GF-D8 (cell line): ENCODE measurements around the gene TMEM258.

ENCODE experiments used
- DNase-seq: peaks from one replicate; lab custom pipeline; 2025; lab: John Stamatoyannopoulos, UW

Gene TMEM258

GRCh38 chr11:61775606-61776554 is 16.5 kb downstream of the TMEM258 start:
- no peak for DNase-seq

DNA sequence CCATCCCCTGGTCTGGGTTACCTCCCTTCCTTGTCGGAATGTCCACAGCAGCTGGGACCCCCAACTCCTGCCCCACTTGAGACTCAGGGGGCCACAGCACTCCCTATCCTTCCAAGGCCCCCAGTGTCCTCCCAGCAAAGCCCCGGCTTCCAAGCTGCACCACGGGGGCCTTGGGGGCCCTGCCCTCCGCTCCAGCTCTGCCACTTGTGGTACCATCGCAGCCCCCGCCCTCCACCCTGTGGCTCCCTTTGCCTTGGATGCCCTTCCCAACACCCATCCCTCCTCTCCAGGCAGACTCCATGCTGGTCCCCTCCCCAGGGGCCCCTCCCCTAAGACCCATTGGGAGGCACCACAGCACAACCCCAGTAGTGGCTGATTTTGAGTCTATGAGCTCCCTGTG is 17.3 kb downstream of the TMEM258 start:
- no peak for DNase-seq

GRCh38 chr11:61774411-61774810 is 18.0 kb downstream of the TMEM258 start:
- DNase-seq: no peak

- no peak for DNase-seq
Observed at GRCh38 chr11:61773809-61774208, 18.6 kb downstream of the TMEM258 start.

- DNase-seq: no peak
Observed at GRCh38 chr11:61773356-61773755, 19.0 kb downstream of the TMEM258 start.

GRCh38 chr11:61771985-61772455 is 20.4 kb downstream of the TMEM258 start:
- no peak for DNase-seq

- no peak for DNase-seq
Observed at GRCh38 chr11:61771195-61771894, 21.1 kb downstream of the TMEM258 start.

GRCh38 chr11:61769946-61770683 is 22.3 kb downstream of the TMEM258 start:
- no peak for DNase-seq

- DNase-seq: no peak
Observed at GRCh38 chr11:61769169-61769920, 23.1 kb downstream of the TMEM258 start.

- no peak for DNase-seq
Observed at GRCh38 chr11:61768376-61769076, 23.9 kb downstream of the TMEM258 start.

- no peak for DNase-seq
Observed at GRCh38 chr11:61766353-61766841, 26.0 kb downstream of the TMEM258 start.

DNA sequence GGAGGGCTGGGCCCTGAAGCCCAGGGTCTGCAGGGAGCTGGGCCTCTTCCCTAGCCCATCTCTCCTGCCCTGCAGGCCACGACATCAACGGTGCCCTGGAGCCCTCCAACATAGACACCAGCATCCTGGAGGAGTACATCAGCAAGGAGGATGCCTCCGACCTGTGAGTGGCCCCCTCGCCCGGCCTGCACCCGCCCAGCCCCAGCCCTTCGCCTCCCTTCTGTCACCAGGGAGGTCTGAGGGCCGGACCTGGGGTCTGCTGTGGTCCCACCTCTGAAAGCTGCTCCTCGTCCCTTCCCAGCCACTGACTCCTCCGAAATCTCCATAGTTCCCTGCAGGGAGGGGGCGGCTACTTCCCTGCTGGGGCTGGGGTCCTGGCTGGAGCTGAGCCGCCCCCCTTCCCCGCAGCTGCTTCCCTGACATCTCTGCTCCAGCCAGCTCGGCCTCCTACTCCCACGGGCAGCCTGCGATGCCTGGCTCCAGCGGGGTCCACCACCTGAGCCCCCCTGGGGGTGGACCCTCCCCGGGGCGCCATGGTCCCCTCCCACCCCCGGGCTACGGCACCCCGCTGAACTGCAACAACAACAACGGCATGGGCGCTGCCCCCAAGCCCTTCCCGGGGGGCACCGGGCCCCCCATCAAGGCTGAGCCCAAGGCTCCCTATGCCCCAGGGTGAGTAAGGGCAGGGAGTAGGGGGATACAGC is 26.7 kb downstream of the TMEM258 start:
- no peak for DNase-seq

DNA sequence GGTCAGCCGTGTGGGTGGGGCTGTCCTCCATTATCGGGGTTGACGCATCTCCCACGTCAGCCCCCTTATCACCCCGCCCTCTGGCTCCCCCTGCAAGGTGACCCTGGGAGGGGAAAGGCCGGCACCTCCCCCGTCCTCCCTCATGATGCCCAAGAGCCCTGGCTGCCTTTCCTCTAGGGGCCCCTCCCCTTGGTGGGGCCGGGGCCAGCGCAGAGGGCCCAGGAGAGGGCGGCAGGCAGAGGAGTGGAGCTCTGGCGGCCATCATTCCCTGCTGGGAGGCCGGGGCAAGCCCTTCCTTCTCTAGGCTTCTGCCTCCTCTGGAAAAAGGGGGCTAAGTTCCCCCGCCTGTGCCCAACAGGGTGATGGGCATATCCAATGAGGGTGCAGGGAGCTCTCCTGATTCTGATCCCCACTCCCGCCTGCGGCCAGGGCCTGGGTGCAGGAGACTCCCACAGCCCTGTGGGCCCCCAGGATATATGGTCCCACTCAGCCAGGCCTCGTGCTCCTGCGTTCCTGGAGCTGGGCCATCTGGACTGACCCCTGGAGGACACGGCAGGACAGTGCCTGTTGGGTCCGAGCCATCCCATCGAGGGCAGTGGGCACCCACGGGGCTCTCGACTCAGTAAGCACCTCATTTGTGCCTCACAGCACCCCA is 27.7 kb downstream of the TMEM258 start:
- DNase-seq: no peak

DNA sequence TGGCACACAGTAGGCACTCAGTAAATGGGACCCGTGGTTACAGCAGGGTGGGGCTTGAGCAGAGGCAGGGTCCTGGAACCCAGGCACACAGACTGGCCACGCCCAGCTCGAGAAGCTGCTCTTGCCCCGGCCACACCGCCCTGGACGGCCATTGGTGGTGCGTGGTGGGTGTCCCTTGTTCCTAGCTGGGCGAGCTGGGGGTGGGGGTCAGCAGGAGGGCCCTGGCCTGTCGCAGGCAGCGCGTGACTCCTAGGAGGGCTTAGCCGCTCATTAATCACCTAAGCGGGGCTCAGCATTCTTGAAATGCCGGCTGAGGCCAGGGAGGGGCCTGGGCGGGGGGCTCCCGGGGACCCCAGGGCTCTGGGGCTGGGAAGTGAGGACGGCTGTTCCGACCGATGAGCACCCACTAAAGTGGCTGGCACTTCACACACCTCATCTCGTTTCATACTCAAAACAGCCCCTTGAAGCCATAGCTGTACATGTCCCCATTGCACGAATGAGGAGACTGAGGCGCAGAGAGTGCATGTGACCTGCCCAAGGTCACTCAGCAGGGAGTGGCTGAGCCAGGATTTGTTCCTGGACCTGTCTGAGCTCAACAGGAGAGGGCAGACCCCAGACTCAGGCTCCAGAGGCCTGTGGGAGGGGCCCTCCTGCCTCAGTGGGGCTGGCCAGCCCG is 28.3 kb downstream of the TMEM258 start:
- DNase-seq: no peak

- no peak for DNase-seq
Observed at GRCh38 chr11:61762798-61763197, 29.6 kb downstream of the TMEM258 start.

DNA sequence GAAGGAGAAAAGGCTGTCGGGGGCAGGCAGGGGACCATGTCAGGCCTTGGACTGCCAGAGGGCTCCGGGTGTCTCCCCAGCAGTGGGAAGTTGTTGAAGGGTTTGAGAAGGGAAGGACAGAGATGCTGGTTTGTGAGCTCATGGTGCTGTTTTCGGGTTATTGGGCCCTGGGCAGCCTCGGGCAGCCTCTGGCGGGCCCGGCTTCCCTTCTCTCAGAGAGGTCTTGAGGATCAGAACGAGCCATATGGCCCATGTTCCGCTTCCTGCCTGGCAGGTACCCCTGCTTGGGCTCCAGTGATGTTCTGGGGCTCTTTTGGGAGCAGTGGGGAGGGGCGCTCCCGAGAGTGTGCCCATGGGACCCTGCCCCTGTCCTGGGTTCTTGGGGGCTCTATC is 30.2 kb downstream of the TMEM258 start:
- DNase-seq: no peak

GRCh38 chr11:61761440-61762222 is 30.8 kb downstream of the TMEM258 start:
- no peak for DNase-seq

DNA sequence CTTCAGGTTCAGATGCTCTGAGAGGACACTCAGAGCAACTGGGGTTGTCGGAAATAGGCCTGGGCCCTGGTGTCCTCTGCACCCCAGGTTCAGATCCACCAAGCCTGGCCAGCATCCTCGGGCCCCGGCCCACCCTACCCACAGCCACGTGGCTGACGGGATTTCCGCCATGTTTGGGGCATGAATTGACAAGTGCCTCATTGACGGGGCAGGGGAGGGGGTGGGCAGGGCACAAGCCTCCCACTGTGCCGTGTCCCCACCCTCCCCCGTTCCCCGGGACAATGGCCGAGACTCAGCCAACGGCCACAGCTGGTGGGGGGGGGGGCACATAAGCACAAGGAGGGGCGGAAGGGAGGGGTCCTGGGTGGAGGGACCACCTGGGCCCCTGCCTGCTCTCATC is 31.5 kb downstream of the TMEM258 start:
- DNase-seq: no peak
